ENCODE data around the gene SMG6.
"Not testable (repeated sequence)": the region's sequence is repeated elsewhere in the genome, so short reads cannot be mapped to it uniquely, and the experiment has no call there.

The SMG6 gene

DNA sequence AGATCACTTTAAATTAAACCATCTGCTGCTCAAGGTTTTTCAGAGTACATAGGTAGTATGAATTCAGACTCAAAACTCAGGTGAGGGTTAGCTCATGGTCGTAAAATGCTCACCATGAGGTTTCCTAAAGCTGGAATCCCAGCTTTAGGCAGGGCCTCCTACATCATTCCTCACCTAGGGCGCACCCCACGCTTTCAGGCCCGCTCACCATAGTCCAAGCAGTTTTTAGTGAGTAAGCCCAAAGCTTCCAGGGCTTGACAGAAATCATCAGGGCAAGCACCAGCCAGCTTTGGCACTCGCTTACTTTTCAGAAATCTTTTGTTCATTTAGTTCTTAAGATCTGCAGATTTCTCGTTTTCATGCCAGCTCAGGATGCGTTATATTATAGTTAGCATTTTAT is 158.9 kb downstream of the SMG6 start:
- DNase-seq (ENCODE audit: low read depth, low spot score), result no peak

DNA sequence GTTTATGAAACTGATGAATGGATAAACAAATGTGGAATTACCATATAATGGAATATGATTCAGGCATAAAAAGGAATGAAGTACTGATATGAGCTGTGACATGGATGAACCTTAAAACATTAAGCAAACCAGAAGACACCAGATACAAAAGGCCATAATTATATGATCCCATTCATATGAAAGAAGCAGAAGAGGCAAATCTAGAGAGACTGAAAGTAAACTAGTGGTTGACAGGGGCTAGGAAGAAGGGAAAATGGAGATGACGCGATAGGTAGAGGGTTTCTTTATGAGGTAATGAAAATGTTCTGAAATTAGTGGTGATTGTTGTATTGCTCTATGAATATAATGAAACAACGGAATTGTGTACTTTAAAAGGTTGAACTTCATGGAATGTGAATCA is 160.3 kb downstream of the SMG6 start:
- DNase-seq (ENCODE audit: low read depth, low spot score), result no peak

DNA sequence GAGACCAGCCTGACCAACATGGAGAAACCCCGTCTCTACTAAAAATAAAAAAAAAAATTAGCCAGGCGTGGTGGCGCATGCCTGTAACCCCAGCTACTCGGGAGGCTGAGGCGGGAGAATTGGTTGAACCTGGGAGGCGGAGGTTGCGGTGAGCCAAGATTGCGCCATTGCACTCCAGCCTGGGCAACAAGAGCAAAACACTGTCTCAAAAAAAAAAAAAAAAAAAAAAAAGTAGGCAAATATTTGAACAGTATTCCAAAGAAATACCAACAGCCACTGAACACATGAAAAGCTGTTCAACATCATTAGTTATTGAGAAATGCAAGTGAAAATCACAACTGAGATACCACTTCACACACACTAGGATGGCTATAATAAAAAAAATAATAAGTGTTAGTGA is 160.9 kb downstream of the SMG6 start:
- DNase-seq (ENCODE audit: low read depth, low spot score), result not testable (repeated sequence)

DNA sequence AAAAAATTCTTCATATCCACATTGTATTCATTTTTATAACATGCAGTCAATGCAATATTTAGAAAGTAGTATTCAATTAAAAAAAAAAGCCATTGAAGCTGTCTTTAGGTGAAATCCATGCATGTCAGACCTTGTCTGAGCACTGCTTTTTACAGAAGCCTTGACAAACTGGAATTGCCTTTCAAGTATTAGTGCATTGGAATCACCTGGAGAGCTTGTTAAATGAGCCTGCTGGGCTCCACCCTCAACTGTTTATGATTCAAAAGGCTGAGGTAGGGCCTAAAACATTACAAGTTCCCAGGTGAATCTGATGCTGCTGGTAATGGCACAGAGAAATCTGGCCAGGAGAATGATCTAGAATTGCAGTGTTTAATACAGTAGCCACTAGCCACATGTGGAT is 162.9 kb downstream of the SMG6 start:
- DNase-seq (ENCODE audit: low read depth, low spot score), result no peak

DNA sequence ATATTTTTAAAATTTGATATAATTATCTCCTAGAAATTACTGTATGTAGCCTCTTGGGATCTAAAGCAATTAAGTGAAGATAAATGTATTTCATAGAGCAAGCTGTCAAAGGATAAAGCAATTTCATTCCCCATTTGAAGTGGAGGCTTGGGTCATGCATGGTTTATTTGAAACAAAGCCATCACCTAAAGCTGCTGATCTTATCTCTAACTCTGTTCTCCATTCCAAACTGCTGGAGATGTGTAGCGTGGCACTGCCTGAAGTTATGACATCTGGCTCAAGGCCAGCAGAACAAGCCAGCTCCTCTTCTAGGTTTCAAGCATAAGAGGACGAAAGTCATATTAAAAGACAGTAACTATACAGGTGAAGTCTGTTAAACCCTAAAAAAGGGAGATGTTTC is 164.8 kb downstream of the SMG6 start:
- no peak for DNase-seq (ENCODE audit: low read depth, low spot score)

DNA sequence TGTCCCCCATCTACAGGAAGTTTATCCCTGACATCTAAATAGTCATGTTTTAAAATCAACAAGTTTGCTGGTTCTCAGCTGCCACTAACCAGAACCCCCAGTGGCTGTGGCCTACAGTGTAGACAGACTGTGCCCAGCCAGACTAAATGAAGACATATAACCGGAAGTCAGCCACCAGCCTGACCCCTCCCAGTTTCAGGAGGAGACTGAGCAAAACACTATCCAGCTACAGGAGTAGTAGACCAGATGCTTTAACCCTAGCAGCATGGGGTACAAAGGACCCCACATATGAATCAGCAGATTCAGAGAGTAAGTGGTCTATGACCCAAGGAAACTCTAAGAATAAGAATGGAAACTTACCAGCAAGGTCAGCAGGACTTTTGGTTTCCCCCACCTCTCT is 165.3 kb downstream of the SMG6 start:
- DNase-seq (ENCODE audit: low read depth, low spot score), result no peak

DNA sequence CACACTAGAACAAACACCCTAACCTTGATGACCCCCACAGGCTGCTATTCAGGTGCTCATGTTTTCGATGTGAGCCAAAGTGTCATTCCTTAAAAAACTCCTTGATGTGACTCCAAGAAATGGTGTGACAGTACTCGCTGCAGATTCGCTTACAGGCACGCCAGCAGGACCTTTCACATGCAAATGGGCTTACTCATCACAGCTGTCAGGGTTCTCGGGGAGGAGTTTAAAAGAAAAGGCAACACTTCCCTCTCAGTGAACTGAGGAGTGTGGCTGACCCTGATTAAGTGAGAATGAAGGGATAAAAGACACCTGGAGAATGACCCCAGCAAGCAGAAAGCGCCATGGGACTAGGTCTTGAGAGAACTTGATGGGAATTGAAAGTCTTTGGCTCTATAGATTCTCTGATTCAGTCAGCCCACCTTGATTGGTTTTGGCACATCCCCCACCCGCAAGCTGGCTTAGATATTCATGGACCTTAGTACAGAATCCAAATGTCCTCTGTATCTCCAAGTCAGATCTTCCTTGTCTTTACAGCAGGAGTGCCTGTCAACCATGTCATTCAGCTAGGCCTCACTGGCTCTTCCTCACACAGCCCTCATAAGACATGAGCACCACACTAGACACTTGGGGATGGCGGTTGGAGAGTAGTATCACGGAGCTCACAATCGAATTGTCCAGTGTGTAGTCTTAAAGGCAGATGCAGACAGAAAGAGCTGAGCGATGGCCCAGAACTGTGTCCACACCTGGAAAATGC is 166.1 kb downstream of the SMG6 start:
- peak; percentile 36 for DNase-seq (ENCODE audit: low read depth, low spot score)

DNA sequence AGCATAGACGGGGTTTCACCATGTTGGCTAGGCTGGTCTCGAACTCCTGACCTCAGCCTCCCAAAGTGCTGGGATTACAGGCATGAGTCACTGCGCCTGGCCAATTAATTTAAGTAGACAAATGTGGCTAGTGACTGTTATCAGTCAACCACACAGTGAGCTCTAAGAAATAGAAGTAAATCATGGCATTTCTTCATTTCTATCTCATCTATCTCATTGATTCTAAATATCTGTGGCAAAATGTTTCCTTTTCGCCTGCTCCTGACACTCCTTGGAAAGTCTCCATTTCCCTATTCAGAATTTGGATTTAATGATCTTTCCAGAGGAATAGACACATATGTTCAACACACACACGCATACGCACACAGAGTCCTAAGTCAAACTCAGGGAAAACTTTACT is 167.3 kb downstream of the SMG6 start:
- no peak for DNase-seq (ENCODE audit: low read depth, low spot score)

DNA sequence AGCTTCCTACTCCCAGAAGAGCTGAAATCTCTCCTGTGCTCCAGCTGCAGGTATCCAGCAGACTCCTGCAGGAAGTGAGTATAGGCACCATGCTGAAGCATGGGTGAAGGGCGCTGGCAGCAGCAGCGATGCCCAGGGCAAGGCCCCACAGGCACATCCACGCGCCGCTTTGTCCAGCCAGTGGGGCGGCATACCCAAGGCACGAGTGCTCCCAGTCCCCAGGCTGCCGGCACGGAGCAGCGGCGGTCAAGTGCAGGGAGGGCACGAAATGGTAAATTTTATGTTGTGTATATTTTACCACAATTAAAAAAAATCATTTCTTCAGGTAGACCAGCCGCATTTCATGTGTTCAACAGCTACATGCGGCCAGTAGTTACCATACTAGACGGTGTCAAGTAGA is 175.6 kb downstream of the SMG6 start:
- DNase-seq (ENCODE audit: low read depth, low spot score), result no peak

DNA sequence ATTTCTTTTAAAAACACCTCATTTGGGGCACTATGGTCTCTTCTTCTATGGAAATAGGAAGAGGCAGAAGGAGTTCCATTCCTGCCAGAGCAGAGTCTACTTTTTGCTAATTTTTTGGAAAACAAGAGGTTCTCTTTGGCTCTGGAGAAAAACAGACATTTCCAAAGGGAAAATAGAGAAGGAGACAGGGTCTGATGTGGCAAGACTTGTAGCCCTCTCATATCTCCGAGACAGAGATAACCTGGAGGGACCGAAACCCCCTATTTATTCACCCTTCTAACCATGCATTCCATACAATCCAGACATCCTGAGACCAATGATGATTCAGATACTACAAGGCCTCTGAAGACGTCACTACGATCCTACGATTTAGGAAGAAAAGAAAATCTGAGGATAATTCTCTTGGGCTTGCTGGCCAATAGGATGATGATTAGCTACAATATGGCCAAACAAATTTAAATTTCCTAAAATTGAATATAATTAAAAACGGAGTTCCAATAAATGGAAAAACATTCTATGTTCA is 178.5 kb downstream of the SMG6 start:
- DNase-seq (ENCODE audit: low read depth, low spot score), result no peak

DNA sequence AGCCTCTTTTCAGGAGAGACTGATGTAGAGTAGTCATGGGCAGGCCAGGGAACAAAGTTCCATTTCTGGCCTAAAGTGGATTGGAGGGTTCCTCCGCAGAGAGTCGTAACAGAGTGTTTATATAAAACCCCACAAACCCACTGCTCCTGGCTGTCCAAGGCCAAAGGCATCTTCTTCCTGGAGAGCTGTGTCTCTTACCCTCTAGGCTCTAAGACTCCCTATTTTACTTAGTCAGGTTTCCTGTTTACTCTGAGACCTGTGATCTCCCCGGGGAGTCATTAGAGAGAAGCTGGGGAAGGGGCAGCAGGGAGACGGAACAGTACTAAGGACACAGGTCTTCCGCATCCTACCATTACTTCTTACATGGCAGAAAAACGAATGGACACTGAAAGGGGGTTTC is 179.2 kb downstream of the SMG6 start:
- no peak for DNase-seq (ENCODE audit: low read depth, low spot score)

DNA sequence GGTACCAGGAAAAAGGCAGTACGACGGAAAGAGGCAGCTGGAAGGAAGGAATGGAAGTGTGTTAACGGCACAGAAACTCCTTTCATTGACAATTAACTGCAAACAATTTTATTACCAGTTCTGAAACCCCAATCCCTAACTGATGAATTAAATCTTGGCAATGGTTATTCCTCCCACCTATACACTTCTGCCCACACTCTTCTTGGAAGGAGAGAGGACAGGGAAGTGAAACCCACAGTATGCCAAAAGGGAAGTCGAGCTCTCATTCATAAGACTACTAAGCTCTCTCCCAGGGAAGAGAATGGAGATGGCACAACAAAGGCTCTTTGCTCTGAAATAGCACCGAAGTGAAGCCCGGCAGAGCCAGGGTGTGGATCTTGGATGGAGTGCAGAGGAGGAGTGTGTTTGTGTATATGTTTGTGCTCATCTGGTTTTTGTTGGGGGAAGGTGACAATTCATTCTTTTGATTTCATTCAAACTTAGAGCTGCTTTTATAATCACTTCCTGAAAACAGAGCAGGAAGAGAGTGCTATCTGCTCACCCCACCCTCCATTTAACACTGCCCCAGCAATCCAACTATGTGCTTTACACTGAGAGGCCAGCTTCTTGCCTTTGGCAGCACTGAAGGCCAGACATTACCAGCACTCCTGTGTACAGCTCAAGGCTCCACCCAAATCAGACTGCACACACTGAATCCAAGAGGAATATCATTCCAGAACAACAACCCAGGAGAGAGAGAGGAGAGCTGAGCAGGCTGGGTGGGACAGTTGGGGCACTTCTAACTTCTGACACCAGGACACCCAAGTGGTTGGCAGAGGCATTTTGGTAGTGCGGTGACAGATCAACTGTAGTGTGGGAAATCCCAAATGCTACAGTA is 180.0 kb downstream of the SMG6 start:
- DNase-seq (ENCODE audit: low read depth, low spot score), result no peak

DNA sequence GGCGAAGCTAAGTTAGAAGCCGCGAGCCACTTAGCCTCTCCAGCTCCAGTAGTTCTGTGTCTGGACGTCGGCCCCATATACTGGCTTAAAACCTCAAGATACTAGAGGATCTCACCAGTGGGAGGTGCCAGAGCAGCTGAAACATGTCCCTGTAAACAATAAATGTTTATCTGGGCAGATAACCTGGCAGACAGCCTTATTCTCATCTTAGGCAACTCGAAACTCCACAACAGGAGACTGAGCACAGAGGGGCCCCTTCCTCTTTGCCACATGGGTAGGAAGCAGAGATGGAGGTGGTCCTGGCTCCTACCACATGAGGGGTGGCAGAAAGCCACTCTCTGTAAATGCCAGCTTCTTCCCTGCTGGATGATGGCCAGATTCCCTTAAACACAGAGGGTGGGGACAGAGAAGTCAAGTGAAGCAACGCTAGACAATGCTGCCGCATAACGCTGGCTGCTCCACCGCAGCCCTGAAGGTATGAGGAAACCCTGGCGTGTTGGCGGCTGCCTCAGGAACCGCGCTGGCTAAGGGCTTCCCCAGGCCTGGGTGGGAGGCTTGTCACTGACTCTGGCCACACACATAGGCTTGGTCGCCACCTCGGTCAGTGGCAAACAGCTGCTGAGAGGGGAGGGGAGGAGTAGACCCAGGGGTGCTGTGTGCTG is 180.8 kb downstream of the SMG6 start:
- DNase-seq (ENCODE audit: low read depth, low spot score), result peak; percentile 83

DNA sequence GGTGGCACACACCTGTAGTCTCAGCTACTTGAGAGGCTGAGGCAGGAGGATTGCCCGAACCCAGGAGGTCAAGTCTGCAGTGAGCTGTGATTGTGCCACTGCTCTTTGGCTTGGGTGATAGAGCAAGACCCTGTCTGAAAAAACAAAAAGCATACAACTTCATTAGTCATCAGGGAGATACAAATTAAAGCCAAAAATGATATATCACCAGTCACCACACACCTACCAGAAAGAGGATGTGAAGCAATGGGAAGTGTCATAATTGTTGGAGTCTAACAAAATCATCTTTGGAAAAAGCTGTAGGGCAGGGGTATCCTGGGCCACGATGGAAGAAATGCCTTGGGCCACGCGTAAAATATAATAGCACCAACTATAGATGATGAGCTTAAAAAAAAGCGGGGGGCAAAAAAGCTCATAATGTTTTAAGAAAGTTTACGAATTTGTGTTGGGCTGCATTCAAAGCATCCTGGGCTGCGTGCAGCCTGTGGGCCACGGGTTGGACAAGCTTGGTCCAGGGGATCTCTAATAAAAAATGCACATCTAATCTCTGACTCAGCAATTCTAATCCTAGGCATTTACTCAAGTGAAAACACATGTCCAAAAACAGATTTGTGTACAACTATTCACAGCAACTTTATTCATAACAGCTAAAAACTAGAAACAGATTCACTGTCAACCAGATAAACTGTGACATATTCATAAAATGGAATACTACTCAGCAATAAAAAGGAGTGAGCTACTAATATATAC is 182.8 kb downstream of the SMG6 start:
- no peak for DNase-seq (ENCODE audit: low read depth, low spot score)

DNA sequence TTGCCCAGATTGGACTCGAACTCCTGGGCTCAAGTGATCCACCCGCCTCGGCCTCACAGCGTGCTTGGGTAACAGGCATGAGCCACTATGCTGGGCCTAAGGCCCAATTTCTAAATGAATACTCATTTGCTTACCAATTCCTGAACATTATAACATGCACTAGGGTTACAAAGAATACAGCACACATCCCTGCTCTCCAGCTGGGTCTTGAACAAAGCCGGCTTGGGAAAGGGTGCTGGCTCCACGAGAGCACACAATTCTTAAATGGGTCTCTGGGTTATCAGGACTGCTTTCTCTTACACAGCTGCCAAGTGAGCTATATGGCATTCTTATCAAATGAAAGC is 190.3 kb downstream of the SMG6 start:
- no peak for DNase-seq (ENCODE audit: low read depth, low spot score)

DNA sequence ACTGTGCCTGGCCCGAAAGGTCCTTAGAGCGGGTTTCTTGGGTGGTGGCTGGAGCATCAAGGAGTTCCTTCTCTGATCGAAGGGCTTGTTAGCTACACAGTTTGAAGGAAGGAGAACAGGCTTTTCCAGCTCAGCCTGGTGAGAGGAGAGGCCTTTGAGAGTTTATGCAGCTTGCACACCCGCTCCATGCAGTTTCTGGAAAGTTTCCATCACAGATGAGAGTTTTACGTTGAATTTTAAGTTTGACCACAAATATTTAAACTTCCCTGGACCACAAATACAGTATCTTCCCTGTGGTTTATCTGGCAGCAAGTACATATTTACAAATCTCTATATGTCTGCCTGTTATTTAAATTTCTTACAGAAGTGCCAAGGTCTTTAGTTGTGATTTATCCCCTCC is 191.9 kb downstream of the SMG6 start:
- DNase-seq (ENCODE audit: low read depth, low spot score), result peak; percentile 66

DNA sequence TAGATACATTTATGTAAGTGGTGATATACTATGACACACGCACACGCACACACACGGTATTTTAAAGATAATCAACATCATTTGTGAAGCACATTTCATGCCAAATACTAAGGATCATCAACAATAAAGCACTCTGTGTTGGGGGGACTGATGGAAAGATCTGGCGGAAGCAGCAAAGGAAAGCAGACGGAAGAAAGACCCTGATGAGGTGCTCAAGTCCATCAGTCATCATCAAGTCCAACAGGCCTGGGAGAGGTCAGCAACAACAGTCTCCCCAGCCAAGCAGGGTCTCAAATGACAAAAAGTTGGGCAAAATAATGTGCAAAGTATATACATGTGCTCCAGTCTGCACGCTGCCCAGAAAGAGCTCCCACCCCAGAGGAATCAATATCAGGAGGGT is 193.1 kb downstream of the SMG6 start:
- no peak for DNase-seq (ENCODE audit: low read depth, low spot score)

DNA sequence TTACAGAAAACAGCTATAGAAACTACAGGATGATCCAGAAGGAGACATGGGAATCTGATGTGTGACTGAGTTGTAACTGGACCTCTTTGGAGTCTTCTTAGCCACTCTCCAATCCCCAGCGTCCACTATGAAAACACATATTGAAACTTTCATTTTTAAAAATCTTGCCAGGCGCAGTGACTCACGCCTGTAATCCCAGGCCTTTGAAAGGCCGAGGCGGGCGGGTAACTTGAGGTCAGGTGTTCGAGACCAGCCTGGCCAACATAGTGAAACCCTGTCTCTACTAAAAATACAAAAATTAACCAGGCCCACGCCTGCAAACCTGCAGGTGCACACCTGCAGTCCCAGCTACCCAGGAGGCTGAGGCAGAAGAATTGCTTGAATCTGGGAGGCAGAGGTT is 195.4 kb downstream of the SMG6 start:
- no peak for DNase-seq (ENCODE audit: low read depth, low spot score)

DNA sequence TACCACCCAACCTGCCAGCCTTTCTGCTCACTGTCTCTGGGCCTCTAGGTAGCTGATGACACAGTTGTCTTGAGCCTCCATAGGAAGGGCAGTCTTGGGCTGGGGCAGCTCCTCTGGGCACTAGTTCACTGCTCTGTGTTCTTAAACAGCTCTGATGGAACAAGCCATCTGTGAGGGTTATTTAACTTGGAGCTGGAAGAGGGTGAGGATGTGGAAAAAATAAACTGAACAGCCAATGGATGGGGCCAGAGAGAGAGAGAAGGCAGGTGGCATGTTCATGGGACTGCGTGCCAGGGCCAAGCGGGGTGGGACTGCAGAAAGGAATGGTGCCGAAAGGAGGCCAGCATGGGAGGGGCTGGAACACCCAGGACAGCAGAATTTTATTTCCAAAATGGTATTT is 196.1 kb downstream of the SMG6 start:
- no peak for DNase-seq (ENCODE audit: low read depth, low spot score)

DNA sequence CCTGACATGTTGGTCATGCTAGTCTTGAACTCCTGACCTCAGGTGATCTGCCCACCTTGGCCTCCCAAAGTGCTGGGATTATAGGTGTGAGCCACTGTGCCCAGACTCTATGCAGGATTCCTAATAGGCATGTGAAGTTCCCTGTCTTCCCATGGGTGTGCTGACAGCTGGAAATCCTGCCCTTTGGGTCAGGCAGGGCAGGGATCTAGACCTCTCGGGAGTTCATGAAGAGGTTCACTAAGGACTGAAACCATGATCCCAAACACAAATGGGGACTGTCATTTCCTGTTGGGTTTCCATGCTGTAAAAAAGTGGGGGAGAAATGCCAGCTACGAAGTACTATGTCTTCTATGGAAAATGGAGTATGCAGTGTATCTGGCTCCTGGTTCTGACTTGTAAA is 196.5 kb downstream of the SMG6 start:
- DNase-seq (ENCODE audit: low read depth, low spot score), result no peak

DNA sequence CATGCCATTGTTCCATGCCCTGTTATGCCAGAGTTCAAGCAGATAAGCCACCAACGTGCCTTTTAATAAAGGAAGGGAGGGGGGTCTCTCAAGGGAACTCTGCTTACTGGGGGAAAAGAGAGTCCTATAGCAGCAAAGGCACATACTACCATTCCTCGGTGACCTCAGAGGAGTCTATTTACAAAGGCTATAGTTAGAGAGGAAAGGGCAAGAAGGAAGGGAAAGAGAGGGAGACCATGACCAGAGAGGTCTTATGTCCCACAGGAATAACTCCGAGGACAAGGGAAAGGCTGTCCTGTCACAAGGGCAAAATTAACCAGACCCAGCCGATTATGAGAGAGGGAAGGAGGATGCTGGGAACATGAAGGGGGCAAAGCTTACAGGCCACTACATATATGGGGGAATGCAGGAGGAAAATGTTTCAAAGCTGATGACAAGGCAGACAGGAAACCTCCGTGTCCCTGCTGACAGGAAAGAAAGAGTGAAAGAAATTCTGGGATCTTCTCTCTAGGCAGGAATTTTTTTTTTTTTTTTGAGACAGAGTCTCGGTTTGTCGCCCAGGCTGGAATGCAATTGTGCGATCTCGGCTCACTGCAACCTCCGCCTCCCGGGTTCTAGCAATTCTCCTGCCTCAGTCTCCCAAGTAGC is 197.2 kb downstream of the SMG6 start:
- DNase-seq (ENCODE audit: low read depth, low spot score), result no peak
